ENCODE measurements around the gene ELAVL4.

GRCh38 chr1:50236656-50237055 lies 127.9 kb downstream of the ELAVL4 start:
- TF ChIP-seq CTCF (IDR thresholded peaks at IDR 0.05): no peak
- TF ChIP-seq POLR2A (IDR thresholded peaks at IDR 0.05): no peak
